Activated CD4-positive, alpha-beta T cell treated with anti-CD3 and anti-CD28 coated beads for 36 hours (primary cell): Measurements from ENCODE around the gene P2RY2. TPM values are rescaled to one million over a fixed set of nuclear protein-coding genes. Genes with fewer than 3 reads are reported as not detected.

Source experiments
- ATAC-seq: fragments of 200-7000 bp; cut with Tn5 transposase; one replicate; pipeline ENCODE4 v1.10.0; 2021; ENCODE audit warnings: mild to moderate bottlenecking, moderate library complexity
- CTCF ChIA-PET: fragments of 350-600 bp; sonication (Branson Sonifier 250); formaldehyde crosslinking; loops from one replicate; lab custom pipeline; 2021; ENCODE audit warnings: antibody characterized with exemption; lab: Charles Lee
- POLR2A ChIA-PET: fragments of 350-600 bp; sonication (Branson Sonifier 250); formaldehyde crosslinking; loops from one replicate; lab custom pipeline; 2021; ENCODE audit warnings: antibody characterized with exemption, inconsistent platforms; lab: Charles Lee
- DNase-seq: peaks from one replicate; pipeline ENCODE4 v3.0.0-alpha.2; 2020
- H3K27ac Mint-ChIP-seq: one replicate; pipeline ENCODE4 v1.8.0; 2021; ENCODE audit warnings: mixed read lengths
- H3K27me3 Mint-ChIP-seq: one replicate; pipeline ENCODE4 v1.8.0; 2021; ENCODE audit warnings: mixed read lengths
- H3K36me3 Mint-ChIP-seq: one replicate; pipeline ENCODE4 v1.8.0; 2021; ENCODE audit warnings: low read depth, mixed read lengths
- H3K4me1 Mint-ChIP-seq: one replicate; pipeline ENCODE4 v1.8.0; 2021; ENCODE audit warnings: mixed read lengths
- H3K4me3 Mint-ChIP-seq: one replicate; pipeline ENCODE4 v1.8.0; 2021; ENCODE audit warnings: mild to moderate bottlenecking, moderate library complexity, mixed read lengths
- H3K9me3 Mint-ChIP-seq: one replicate; pipeline ENCODE4 v1.8.0; 2021; ENCODE audit warnings: low read depth, mixed read lengths
- intact Hi-C, 2 experiments: fragments of 100-400 bp; cut with DNase I in 1 of 2; cut with micrococcal nuclease in 1 of 2; formaldehyde crosslinking; loops; one replicate each; pipeline versions ENCODE4 v1.14.2 to v1.15.1; 2022 to 2024; cut with DNase I, micrococcal nuclease
- total RNA-seq, 2 experiments: library from RNA; stranded (reverse); gene quantifications; one replicate each; pipeline ENCODE4 v1.2.3, GENCODE V29; 2021

The P2RY2 gene
- total RNA-seq, 2 experiments from 2014 or later: not detected

GRCh38 chr11:73262851-73263495 lies 44.9 kb downstream of the P2RY2 start:
- DNase-seq (no peak), ATAC-seq (no peak)
- ChIA-PET POLR2A (no interaction called here), CTCF (interaction anchor here (0.8 to 1.2 kb wide), 3 partner anchors 9 to 35 kb away, joined by 3 to 4 read pairs (median 3); partner anchors contain the start of gene P2RY6)
- no peaks in the 10 kb centered on the region for H3K4me1 Mint-ChIP-seq
- intact Hi-C loops: no loop called here
- no peaks in the 10 kb centered on the region for H3K36me3 Mint-ChIP-seq
- H3K27ac Mint-ChIP-seq: no peak overlapping the region
- peaks cover 26% of the 10 kb centered on the region for H3K27me3 Mint-ChIP-seq
- no peak overlapping the region for H3K4me3 Mint-ChIP-seq
- no peaks in the 10 kb centered on the region for H3K9me3 Mint-ChIP-seq

GRCh38 chr11:73263640-73264039 lies 45.6 kb downstream of the P2RY2 start:
- no peak for ATAC-seq
- CTCF ChIA-PET: interaction anchor here (1.2 kb wide), 1 partner anchor 8 kb away, joined by 3 read pairs; the partner anchor contains the start of gene P2RY6
- no peaks in the 10 kb centered on the region for H3K4me1 Mint-ChIP-seq
- no peak overlapping the region for H3K4me3 Mint-ChIP-seq
- H3K27ac Mint-ChIP-seq: no peak overlapping the region
- POLR2A ChIA-PET: no interaction called here
- intact Hi-C loops: no loop called here
- H3K27me3 Mint-ChIP-seq: peaks cover 26% of the 10 kb centered on the region
- H3K9me3 Mint-ChIP-seq: no peaks in the 10 kb centered on the region
- DNase-seq: no peak
- no peaks in the 10 kb centered on the region for H3K36me3 Mint-ChIP-seq

- ATAC-seq: no peak
Observed at GRCh38 chr11:73265278-73265810, 47.3 kb downstream of the P2RY2 start.

GRCh38 chr11:73265853-73266645 lies 48.0 kb downstream of the P2RY2 start:
- Mint-ChIP-seq H3K9me3 (no peaks in the 10 kb centered on the region), H3K4me1 (no peaks in the 10 kb centered on the region), H3K27ac (no peak overlapping the region), H3K27me3 (peaks cover 26% of the 10 kb centered on the region), H3K36me3 (no peaks in the 10 kb centered on the region), H3K4me3 (no peak overlapping the region)
- intact Hi-C loops: no loop called here
- POLR2A ChIA-PET: interaction anchor here (0.6 kb wide), 1 partner anchor 456 kb away, joined by 4 read pairs; no protein-coding TSS in a partner anchor
- ATAC-seq: no peak
- CTCF ChIA-PET: interaction anchor here (1.2 kb wide), 1 partner anchor 25 kb away, joined by 3 read pairs; no protein-coding TSS in a partner anchor
- no peak for DNase-seq

More at GRCh38 chr11:73265278-73265810, 47.3 kb downstream of the P2RY2 start:
- intact Hi-C loops: no loop called here
- no peak for DNase-seq
- POLR2A ChIA-PET: no interaction called here
- H3K4me3 Mint-ChIP-seq: no peak overlapping the region
- CTCF ChIA-PET: interaction anchor here (0.9 to 1.2 kb wide), 3 partner anchors 8 to 25 kb away, joined by 3 to 4 read pairs (median 3); no protein-coding TSS in a partner anchor
- H3K27me3 Mint-ChIP-seq: peaks cover 26% of the 10 kb centered on the region
- no peaks in the 10 kb centered on the region for H3K36me3 Mint-ChIP-seq
- H3K27ac Mint-ChIP-seq: no peak overlapping the region
- H3K4me1 Mint-ChIP-seq: no peaks in the 10 kb centered on the region
- no peaks in the 10 kb centered on the region for H3K9me3 Mint-ChIP-seq

GRCh38 chr11:73266646-73267020 lies 48.6 kb downstream of the P2RY2 start:
- intact Hi-C loops: no loop called here
- CTCF ChIA-PET: no interaction called here
- Mint-ChIP-seq H3K4me1 (no peaks in the 10 kb centered on the region), H3K27me3 (peaks cover 26% of the 10 kb centered on the region), H3K36me3 (no peaks in the 10 kb centered on the region), H3K4me3 (no peak overlapping the region), H3K9me3 (no peaks in the 10 kb centered on the region), H3K27ac (no peak overlapping the region)
- POLR2A ChIA-PET: no interaction called here
- no peak for DNase-seq
- ATAC-seq: no peak

- H3K27me3 Mint-ChIP-seq: peaks cover 22% of the 10 kb centered on the region
- H3K9me3 Mint-ChIP-seq: no peaks in the 10 kb centered on the region
- no peaks in the 10 kb centered on the region for H3K4me1 Mint-ChIP-seq
- H3K4me3 Mint-ChIP-seq: no peak overlapping the region
- intact Hi-C loops: no loop called here
- no peaks in the 10 kb centered on the region for H3K36me3 Mint-ChIP-seq
- no peak overlapping the region for H3K27ac Mint-ChIP-seq
- DNase-seq (no peak), ATAC-seq (no peak)
- ChIA-PET CTCF (interaction anchor here (1.6 kb wide), 1 partner anchor 28 kb away, joined by 5 read pairs; no protein-coding TSS in a partner anchor), POLR2A (no interaction called here)
Observed at GRCh38 chr11:73267122-73267846, 49.2 kb downstream of the P2RY2 start.

GRCh38 chr11:73267906-73268540 lies 49.9 kb downstream of the P2RY2 start:
- Mint-ChIP-seq H3K4me1 (no peaks in the 10 kb centered on the region), H3K4me3 (no peak overlapping the region), H3K27me3 (peaks cover 18% of the 10 kb centered on the region), H3K36me3 (no peaks in the 10 kb centered on the region), H3K9me3 (no peaks in the 10 kb centered on the region), H3K27ac (no peak overlapping the region)
- ChIA-PET POLR2A (no interaction called here), CTCF (interaction anchor here (0.5 to 1.6 kb wide), 2 partner anchors 27 to 254 kb away, joined by 4 to 5 read pairs; no protein-coding TSS in a partner anchor)
- ATAC-seq (no peak), DNase-seq (no peak)
- intact Hi-C loops: no loop called here

GRCh38 chr11:73268671-73269271 lies 50.7 kb downstream of the P2RY2 start:
- Mint-ChIP-seq H3K4me1 (no peaks in the 10 kb centered on the region), H3K36me3 (no peaks in the 10 kb centered on the region), H3K27me3 (peaks cover 12% of the 10 kb centered on the region), H3K9me3 (no peaks in the 10 kb centered on the region), H3K4me3 (no peak overlapping the region), H3K27ac (no peak overlapping the region)
- intact Hi-C loops: no loop called here
- ATAC-seq (no peak), DNase-seq (no peak)
- ChIA-PET POLR2A (no interaction called here), CTCF (interaction anchor here (0.6 to 1.6 kb wide), 2 partner anchors 24 to 26 kb away, joined by 3 to 5 read pairs; no protein-coding TSS in a partner anchor)

- POLR2A ChIA-PET: no interaction called here
- intact Hi-C loops: no loop called here
- H3K36me3 Mint-ChIP-seq: no peaks in the 10 kb centered on the region
- H3K4me3 Mint-ChIP-seq: no peak overlapping the region
- DNase-seq (no peak), ATAC-seq (no peak)
- CTCF ChIA-PET: interaction anchor here (0.7 kb wide), 1 partner anchor 65 kb away, joined by 3 read pairs; no protein-coding TSS in a partner anchor
- no peak overlapping the region for H3K27ac Mint-ChIP-seq
- no peaks in the 10 kb centered on the region for H3K4me1 Mint-ChIP-seq
- H3K27me3 Mint-ChIP-seq: peaks cover 9% of the 10 kb centered on the region
- no peaks in the 10 kb centered on the region for H3K9me3 Mint-ChIP-seq
Observed at GRCh38 chr11:73269459-73270015, 51.5 kb downstream of the P2RY2 start.
